Fibroblast of lung (primary cell): ENCODE measurements around the gene CRB1.

Experiments used
- CTCF ChIP-seq, 2 donors: IDR thresholded peaks in 1 of 2; conservative IDR thresholded peaks in 1 of 2; 1 replicate in 1 of 2; 2 replicates in 1 of 2; pipeline ENCODE4 v1.5.1; 2011 to 2012; ENCODE audit warnings: low read length in 2 of 2, control low read depth in 1 of 2, inconsistent platforms in 1 of 2, low read depth in 1 of 2, mild to moderate bottlenecking in 1 of 2
- EZH2 ChIP-seq: IDR thresholded peaks from 2 replicates; pipeline ENCODE4 v1.5.1; 2012; ENCODE audit warnings: low read length, control low read depth, mild to moderate bottlenecking; ENCODE audit errors: missing control alignments

GRCh38 chr1:197496722-197497121, 228.7 kb downstream of the CRB1 start:
- TF ChIP-seq CTCF (conservative IDR thresholded peaks at IDR 0.05 in 1 of 2, IDR thresholded peaks at IDR 0.05 in 1 of 2; ENCODE audit: low read depth in 1 of 2, low read length in 2 of 2) (no peak), EZH2 (no peak)
